HS-5 (cell line): ENCODE results near the gene SIPA1.
"Not testable (repeated sequence)": the region's sequence is repeated elsewhere in the genome, so short reads cannot be mapped to it uniquely, and the experiment has no call there.

Experiments used
- DNase-seq: peaks from one replicate; pipeline ENCODE4 v3.0.0-alpha.2; 2012; ENCODE audit warnings: low read depth

The SIPA1 gene

GRCh38 chr11:65624931-65625627, 12.8 kb upstream of the SIPA1 start:
- DNase-seq: no peak

- DNase-seq: no peak
These were observed 12.1 kb upstream of the SIPA1 start for GRCh38 chr11:65625628-65626342.

- no peak for DNase-seq
These were observed 10.7 kb upstream of the SIPA1 start for GRCh38 chr11:65627202-65627601.

- no peak for DNase-seq
These were observed 8.3 kb upstream of the SIPA1 start for GRCh38 chr11:65629579-65629978.

GRCh38 chr11:65630215-65630614, 7.7 kb upstream of the SIPA1 start:
- DNase-seq: no peak

- no peak for DNase-seq
These were observed 4.4 kb upstream of the SIPA1 start for GRCh38 chr11:65633390-65634108.

- no peak for DNase-seq
These were observed 3.8 kb upstream of the SIPA1 start for GRCh38 chr11:65634109-65634436.

- no peak for DNase-seq
These were observed 3.5 kb upstream of the SIPA1 start for GRCh38 chr11:65634440-65634839.

- DNase-seq: no peak
These were observed 2.8 kb upstream of the SIPA1 start for GRCh38 chr11:65634905-65635731.

- DNase-seq: no peak
These were observed 1.5 kb upstream of the SIPA1 start for GRCh38 chr11:65636108-65637031.

- DNase-seq: no peak
These were observed 806 bp upstream of the SIPA1 start for GRCh38 chr11:65637032-65637557.

- DNase-seq: not testable (repeated sequence)
These were observed 1.3 kb downstream of the SIPA1 start for GRCh38 chr11:65639228-65639597.

- DNase-seq: no peak
These were observed 2.0 kb downstream of the SIPA1 start for GRCh38 chr11:65639623-65640482.

GRCh38 chr11:65640483-65641296, 2.8 kb downstream of the SIPA1 start:
- DNase-seq: no peak

- DNase-seq: no peak
These were observed 3.6 kb downstream of the SIPA1 start for GRCh38 chr11:65641297-65642013.

GRCh38 chr11:65642014-65642671, 4.2 kb downstream of the SIPA1 start:
- no peak for DNase-seq

- DNase-seq: no peak
These were observed 6.1 kb downstream of the SIPA1 start for GRCh38 chr11:65643971-65644370.

- no peak for DNase-seq
These were observed 6.9 kb downstream of the SIPA1 start for GRCh38 chr11:65644837-65645236.
